Mucosa of descending colon (tissue), 3 donors: Measurements from ENCODE around the gene POU5F1. TPM values are rescaled to one million over a fixed set of nuclear protein-coding genes. Genes with fewer than 3 reads are reported as not detected.

ENCODE experiments used
- ATAC-seq: fragments of 200-7000 bp; cut with Tn5 transposase; one replicate; pipeline ENCODE4 v1.9.1; 2020; ENCODE audit warnings: mild to moderate bottlenecking, moderate library complexity
- DNase-seq, 3 donors: peaks; one replicate each; pipeline ENCODE4 v3.0.0-alpha.2; 2020
- H3K36me3 ChIP-seq: fragments of 200-600 bp; one replicate; pipeline ENCODE4 v1.8.0; 2021; ENCODE audit warnings: low read depth, mild to moderate bottlenecking
- H3K4me1 ChIP-seq: fragments of 200-600 bp; one replicate; pipeline ENCODE4 v1.8.0; 2021; ENCODE audit warnings: low read depth, mild to moderate bottlenecking
- H3K4me3 ChIP-seq: fragments of 200-600 bp; one replicate; pipeline ENCODE4 v1.8.0; 2021; ENCODE audit warnings: mild to moderate bottlenecking
- H3K9me3 ChIP-seq: fragments of 200-600 bp; one replicate; pipeline ENCODE4 v1.8.0; 2021; ENCODE audit warnings: mild to moderate bottlenecking
- CTCF ChIP-seq: fragments of 200-600 bp; IDR thresholded peaks from one replicate; pipeline ENCODE4 v1.8.0; 2022; ENCODE audit warnings: antibody characterized with exemption, mild to moderate bottlenecking
- intact Hi-C, 2 donors: fragments of 100-400 bp; cut with DNase I in 1 of 2; cut with micrococcal nuclease in 1 of 2; formaldehyde crosslinking; loops; one replicate each; pipeline versions ENCODE4 v1.11.0 to v1.11.1; 2022; cut with DNase I, micrococcal nuclease
- total RNA-seq, 3 donors: library from RNA; stranded (reverse); fragmentation: NEBNext Ultra II Directional in 2 of 3; extraction: Animal tissue kit (Norgen Biotek cat#: 25700) in 2 of 3; gene quantifications; one replicate each; pipeline versions ENCODE4 v1.2.1 to v1.2.4, GENCODE V29; 2021 to 2023
- donor health status: DM: no; HTN: no; CAD: no; lungs with moderate emphysema.
- donor health status: DM: no; HTN: no; CAD: no.
- donor health status: DM: no; HTN: yes; CAD: no.

POU5F1 gene
- total RNA-seq, 3 donors from 2014 or later: 2.1 to 5.8 (median 3.4) TPM

- intact Hi-C loops: no loop called here
- no peak for DNase-seq
- H3K4me1 ChIP-seq: peaks cover 23% of the 10 kb centered on the region
- no peaks in the 10 kb centered on the region for H3K9me3 ChIP-seq
- H3K36me3 ChIP-seq: no peaks in the 10 kb centered on the region
- no peak for ATAC-seq
- no peak overlapping the region for H3K4me3 ChIP-seq
- TF ChIP-seq CTCF: no peak
Measured at GRCh38 chr6:31145386-31145785, 25.1 kb downstream of the POU5F1 start.

- H3K4me3 ChIP-seq: no peak overlapping the region
- H3K36me3 ChIP-seq: no peaks in the 10 kb centered on the region
- no peaks in the 10 kb centered on the region for H3K9me3 ChIP-seq
- intact Hi-C loops: no loop called here
- peaks cover 23% of the 10 kb centered on the region for H3K4me1 ChIP-seq
- peak; percentile 70 to 84 (median 82) for DNase-seq
- TF ChIP-seq CTCF: no peak
- ATAC-seq: peak; percentile 86
Measured at GRCh38 chr6:31144970-31145340, 25.5 kb downstream of the POU5F1 start.

DNA sequence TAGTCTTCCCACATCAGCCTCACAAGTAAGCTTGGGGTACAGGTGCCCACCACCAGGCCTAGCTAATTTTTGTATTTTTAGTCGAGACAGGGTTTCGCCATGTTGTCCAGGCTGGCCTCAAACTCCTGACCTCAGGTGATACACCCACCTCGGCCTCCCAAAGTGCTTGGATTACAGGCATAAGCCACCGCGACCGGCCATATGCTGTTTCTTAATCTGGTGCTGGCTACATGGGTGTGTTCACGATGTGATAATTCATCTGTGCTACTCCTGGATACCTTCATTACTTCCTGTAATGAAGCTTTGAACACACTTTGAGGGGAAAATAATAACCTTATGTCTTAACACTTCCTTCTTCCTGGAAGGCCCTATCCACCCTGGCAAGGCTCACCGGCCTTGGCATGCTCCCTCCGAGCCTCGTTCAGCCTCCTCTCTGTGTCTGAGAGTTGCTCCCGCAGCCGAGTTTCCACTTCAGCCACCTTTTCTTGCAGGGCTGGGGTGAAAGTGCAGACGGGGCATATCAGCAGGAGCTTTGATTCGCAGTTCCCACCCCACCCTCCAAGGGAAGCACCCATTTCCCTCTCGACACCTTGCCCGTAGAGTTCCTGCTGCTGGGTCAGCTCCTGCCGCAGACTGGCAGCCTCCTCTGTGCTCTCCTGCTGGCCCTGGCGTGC, 26.0 kb downstream of the POU5F1 start:
- no peak for TF ChIP-seq CTCF
- intact Hi-C loops: no loop called here
- Histone ChIP-seq H3K4me3 (no peak overlapping the region), H3K36me3 (no peaks in the 10 kb centered on the region), H3K9me3 (no peaks in the 10 kb centered on the region), H3K4me1 (peaks cover 23% of the 10 kb centered on the region)
- DNase-seq (peak; percentile 78 to 80 (median 79)), ATAC-seq (peak; percentile 90)

DNA sequence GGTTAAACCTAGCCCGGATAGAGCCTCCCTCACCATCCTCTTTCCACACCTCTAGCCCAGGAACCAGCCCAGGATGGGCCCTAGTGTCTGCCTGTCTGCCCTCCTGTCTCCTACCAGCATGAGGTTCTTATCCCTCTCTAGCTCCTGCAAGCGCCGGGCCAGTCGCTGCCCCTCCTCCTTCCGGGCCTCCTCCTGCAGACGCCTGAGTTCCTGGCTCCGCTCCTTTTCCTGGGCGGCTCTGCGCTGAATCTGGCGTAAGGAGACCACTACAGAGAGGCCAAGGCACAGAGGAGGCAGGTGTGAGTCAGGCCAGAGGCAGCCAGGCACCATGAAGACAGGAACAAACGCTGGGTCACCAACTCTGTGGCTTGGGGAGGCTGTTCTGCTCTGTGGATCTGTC, 27.3 kb downstream of the POU5F1 start:
- H3K4me3 ChIP-seq: no peak overlapping the region
- peaks cover 23% of the 10 kb centered on the region for H3K4me1 ChIP-seq
- DNase-seq (no peak), ATAC-seq (no peak)
- no peaks in the 10 kb centered on the region for H3K9me3 ChIP-seq
- intact Hi-C loops: no loop called here
- no peak for TF ChIP-seq CTCF
- H3K36me3 ChIP-seq: no peaks in the 10 kb centered on the region

GRCh38 chr6:31142361-31142761, 28.1 kb downstream of the POU5F1 start:
- no peak overlapping the region for H3K4me3 ChIP-seq
- no peak for TF ChIP-seq CTCF
- no peaks in the 10 kb centered on the region for H3K9me3 ChIP-seq
- ATAC-seq (no peak), DNase-seq (no peak)
- no peaks in the 10 kb centered on the region for H3K36me3 ChIP-seq
- H3K4me1 ChIP-seq: peaks cover 29% of the 10 kb centered on the region
- intact Hi-C loops: no loop called here

- H3K4me3 ChIP-seq: no peak overlapping the region
- H3K9me3 ChIP-seq: no peaks in the 10 kb centered on the region
- H3K4me1 ChIP-seq: peaks cover 28% of the 10 kb centered on the region
- ATAC-seq: no peak
- intact Hi-C loops: no loop called here
- DNase-seq: no peak
- H3K36me3 ChIP-seq: no peaks in the 10 kb centered on the region
- TF ChIP-seq CTCF: no peak
Measured at GRCh38 chr6:31140643-31141042, 29.8 kb downstream of the POU5F1 start.
